GM18505 (cell line): ENCODE data around the gene APLN.

Source experiments
- ATAC-seq: cut with Tn5 transposase; IDR thresholded peaks from one replicate; pipeline ENCODE4 v1.9.1; 2021; ENCODE audit not compliant: unreplicated experiment
- POLR2A ChIP-seq: IDR thresholded peaks from 4 replicates; pipeline ENCODE4 v1.6.1; 2011; ENCODE audit warnings: borderline replicate concordance; ENCODE audit not compliant: insufficient read depth, insufficient read length; ENCODE audit errors: extremely low read depth

APLN gene

GRCh38 chrX:129646566-129647417 lies 8.0 kb downstream of the APLN start:
- no peak for ATAC-seq
- no peak for TF ChIP-seq POLR2A

- TF ChIP-seq POLR2A: no peak
- no peak for ATAC-seq
Measured at GRCh38 chrX:129642641-129643040, 12.1 kb downstream of the APLN start.

- no peak for TF ChIP-seq POLR2A
- ATAC-seq: no peak
Measured at GRCh38 chrX:129641941-129642340, 12.8 kb downstream of the APLN start.

- no peak for ATAC-seq
- TF ChIP-seq POLR2A: no peak
Measured at GRCh38 chrX:129641469-129641868, 13.3 kb downstream of the APLN start.

GRCh38 chrX:129640737-129641136 lies 14.0 kb downstream of the APLN start:
- TF ChIP-seq POLR2A: no peak

GRCh38 chrX:129638917-129639316 lies 15.8 kb downstream of the APLN start:
- no peak for ATAC-seq
- TF ChIP-seq POLR2A: no peak

More at GRCh38 chrX:129640737-129641136, 14.0 kb downstream of the APLN start:
- ATAC-seq: no peak

- ATAC-seq: no peak
- TF ChIP-seq POLR2A: no peak
Measured at GRCh38 chrX:129637217-129638109, 17.3 kb downstream of the APLN start.

GRCh38 chrX:129636175-129636681 lies 18.5 kb downstream of the APLN start:
- no peak for ATAC-seq
- no peak for TF ChIP-seq POLR2A

GRCh38 chrX:129634541-129634940 lies 20.2 kb downstream of the APLN start:
- TF ChIP-seq POLR2A: no peak

GRCh38 chrX:129632443-129632842 lies 22.3 kb downstream of the APLN start:
- no peak for ATAC-seq
- no peak for TF ChIP-seq POLR2A

More at GRCh38 chrX:129634541-129634940, 20.2 kb downstream of the APLN start:
- no peak for ATAC-seq

- TF ChIP-seq POLR2A: no peak
- no peak for ATAC-seq
Measured at GRCh38 chrX:129631849-129632248, 22.9 kb downstream of the APLN start.

GRCh38 chrX:129629837-129630236 lies 24.9 kb downstream of the APLN start:
- no peak for ATAC-seq
- TF ChIP-seq POLR2A: no peak

GRCh38 chrX:129626026-129626425 lies 28.7 kb downstream of the APLN start:
- no peak for ATAC-seq
- TF ChIP-seq POLR2A: no peak
